Ishikawa (cell line): ENCODE results near the gene PRR5L.

ENCODE experiments used
- CEBPB ChIP-seq: IDR thresholded peaks from 2 replicates; pipeline ENCODE4 v1.6.1; 2012
- CREB1 ChIP-seq: IDR thresholded peaks from 2 replicates; pipeline ENCODE4 v1.6.1; 2012; ENCODE audit warnings: low read depth
- EGR1 ChIP-seq: IDR thresholded peaks from 2 replicates; pipeline ENCODE4 v1.6.1; 2012
- EP300 ChIP-seq: IDR thresholded peaks from 2 replicates; pipeline ENCODE4 v1.6.1; 2012; ENCODE audit warnings: borderline replicate concordance
- FOXM1 ChIP-seq: IDR thresholded peaks from 2 replicates; pipeline ENCODE4 v1.6.1; 2012; ENCODE audit warnings: low read depth, borderline replicate concordance
- MAX ChIP-seq: IDR thresholded peaks from 2 replicates; pipeline ENCODE4 v1.6.1; 2012
- NFIC ChIP-seq: IDR thresholded peaks from 2 replicates; pipeline ENCODE4 v1.6.1; 2012
- RAD21 ChIP-seq: IDR thresholded peaks from 2 replicates; pipeline ENCODE4 v1.6.1; 2012; ENCODE audit warnings: low read depth
- REST ChIP-seq: IDR thresholded peaks from 2 replicates; pipeline ENCODE4 v1.6.1; 2012; ENCODE audit warnings: low read depth, mild to moderate bottlenecking
- TAF1 ChIP-seq: IDR thresholded peaks from 2 replicates; pipeline ENCODE4 v1.6.1; 2012; ENCODE audit warnings: low read depth, mild to moderate bottlenecking
- TCF12 ChIP-seq: IDR thresholded peaks from 2 replicates; pipeline ENCODE4 v1.6.1; 2012; ENCODE audit warnings: low read depth
- TEAD4 ChIP-seq: IDR thresholded peaks from 2 replicates; pipeline ENCODE4 v1.6.1; 2012
- USF1 ChIP-seq: IDR thresholded peaks from 2 replicates; pipeline ENCODE4 v1.6.1; 2012
- YY1 ChIP-seq: IDR thresholded peaks from 2 replicates; pipeline ENCODE4 v1.6.1; 2012; ENCODE audit warnings: low read depth
- ZBTB7A ChIP-seq: IDR thresholded peaks from 2 replicates; pipeline ENCODE4 v1.6.1; 2012; ENCODE audit warnings: low read depth

PRR5L gene

GRCh38 chr11:36345535-36346141 is 49.5 kb downstream of the PRR5L start:
- TF ChIP-seq EGR1 (no peak), FOXM1 (no peak), EP300 (no peak), ZBTB7A (no peak), REST (no peak), CEBPB (no peak), YY1 (no peak), TCF12 (no peak), CREB1 (no peak)

- TF ChIP-seq CREB1 (no peak), EP300 (no peak), YY1 (no peak), ZBTB7A (no peak), TCF12 (no peak), TEAD4 (no peak), TAF1 (no peak), RAD21 (no peak), MAX (no peak), USF1 (no peak), NFIC (no peak), EGR1 (no peak), REST (no peak), CEBPB (no peak), FOXM1 (no peak)
Measured at GRCh38 chr11:36346562-36347383, 50.7 kb downstream of the PRR5L start.

GRCh38 chr11:36347384-36347906 is 51.4 kb downstream of the PRR5L start:
- TF ChIP-seq ZBTB7A, result no peak
- no peak for TF ChIP-seq TEAD4
- TF ChIP-seq EP300, result no peak
- TF ChIP-seq USF1, result no peak
- no peak for TF ChIP-seq EGR1
- TF ChIP-seq REST, result no peak
- no peak for TF ChIP-seq NFIC
- TF ChIP-seq CREB1, result no peak
- no peak for TF ChIP-seq MAX
- TF ChIP-seq YY1, result no peak
- TF ChIP-seq RAD21, result no peak
